Fibroblast of lung (primary cell): ENCODE results near the gene GTF3C1.

Experiments used
- EZH2 ChIP-seq: IDR thresholded peaks from 2 replicates; pipeline ENCODE4 v1.5.1; 2012; ENCODE audit warnings: low read length, control low read depth, mild to moderate bottlenecking; ENCODE audit errors: missing control alignments
- TF ChIP-seq, protein P1 (sequence below), 2 donors: IDR thresholded peaks in 1 of 2; conservative IDR thresholded peaks in 1 of 2; 1 replicate in 1 of 2; 2 replicates in 1 of 2; pipeline ENCODE4 v1.5.1; 2011 to 2012; ENCODE audit warnings: low read length in 2 of 2, control low read depth in 1 of 2, inconsistent platforms in 1 of 2, low read depth in 1 of 2, mild to moderate bottlenecking in 1 of 2

DNA sequence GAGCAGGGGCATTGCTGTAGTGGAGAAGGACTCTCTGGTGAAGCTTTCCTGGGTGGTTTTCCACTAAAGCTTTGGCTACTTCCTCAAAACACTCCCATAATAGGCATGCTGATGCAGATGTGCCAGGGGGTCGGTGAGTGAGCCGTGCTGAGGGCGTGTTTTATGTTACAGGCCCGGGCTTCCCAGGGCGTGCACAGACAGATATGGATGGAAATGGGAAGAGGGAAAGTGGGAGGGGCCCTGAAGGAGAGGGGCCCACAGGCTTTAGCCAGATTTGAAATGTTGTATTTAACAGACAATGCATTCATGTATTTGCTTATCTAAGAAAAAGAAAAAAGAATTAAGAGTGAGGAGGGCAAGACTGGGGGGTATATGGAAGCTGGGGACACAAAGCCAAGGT, 91.5 kb downstream of the GTF3C1 start:
- no peak for TF ChIP-seq EZH2
- TF ChIP-seq, protein P1, sequence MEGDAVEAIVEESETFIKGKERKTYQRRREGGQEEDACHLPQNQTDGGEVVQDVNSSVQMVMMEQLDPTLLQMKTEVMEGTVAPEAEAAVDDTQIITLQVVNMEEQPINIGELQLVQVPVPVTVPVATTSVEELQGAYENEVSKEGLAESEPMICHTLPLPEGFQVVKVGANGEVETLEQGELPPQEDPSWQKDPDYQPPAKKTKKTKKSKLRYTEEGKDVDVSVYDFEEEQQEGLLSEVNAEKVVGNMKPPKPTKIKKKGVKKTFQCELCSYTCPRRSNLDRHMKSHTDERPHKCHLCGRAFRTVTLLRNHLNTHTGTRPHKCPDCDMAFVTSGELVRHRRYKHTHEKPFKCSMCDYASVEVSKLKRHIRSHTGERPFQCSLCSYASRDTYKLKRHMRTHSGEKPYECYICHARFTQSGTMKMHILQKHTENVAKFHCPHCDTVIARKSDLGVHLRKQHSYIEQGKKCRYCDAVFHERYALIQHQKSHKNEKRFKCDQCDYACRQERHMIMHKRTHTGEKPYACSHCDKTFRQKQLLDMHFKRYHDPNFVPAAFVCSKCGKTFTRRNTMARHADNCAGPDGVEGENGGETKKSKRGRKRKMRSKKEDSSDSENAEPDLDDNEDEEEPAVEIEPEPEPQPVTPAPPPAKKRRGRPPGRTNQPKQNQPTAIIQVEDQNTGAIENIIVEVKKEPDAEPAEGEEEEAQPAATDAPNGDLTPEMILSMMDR (conservative IDR thresholded peaks at IDR 0.05 in 1 of 2, IDR thresholded peaks at IDR 0.05 in 1 of 2; ENCODE audit: low read depth in 1 of 2, low read length in 2 of 2): no peak
